HG03442 (cell line): Measurements from ENCODE around the gene KCTD11.

Source experiments
- ATAC-seq: cut with Tn5 transposase; IDR thresholded peaks from one replicate; pipeline ENCODE4 v1.9.1; 2021; ENCODE audit warnings: mild to moderate bottlenecking, moderate library complexity; ENCODE audit not compliant: unreplicated experiment

Gene KCTD11

DNA sequence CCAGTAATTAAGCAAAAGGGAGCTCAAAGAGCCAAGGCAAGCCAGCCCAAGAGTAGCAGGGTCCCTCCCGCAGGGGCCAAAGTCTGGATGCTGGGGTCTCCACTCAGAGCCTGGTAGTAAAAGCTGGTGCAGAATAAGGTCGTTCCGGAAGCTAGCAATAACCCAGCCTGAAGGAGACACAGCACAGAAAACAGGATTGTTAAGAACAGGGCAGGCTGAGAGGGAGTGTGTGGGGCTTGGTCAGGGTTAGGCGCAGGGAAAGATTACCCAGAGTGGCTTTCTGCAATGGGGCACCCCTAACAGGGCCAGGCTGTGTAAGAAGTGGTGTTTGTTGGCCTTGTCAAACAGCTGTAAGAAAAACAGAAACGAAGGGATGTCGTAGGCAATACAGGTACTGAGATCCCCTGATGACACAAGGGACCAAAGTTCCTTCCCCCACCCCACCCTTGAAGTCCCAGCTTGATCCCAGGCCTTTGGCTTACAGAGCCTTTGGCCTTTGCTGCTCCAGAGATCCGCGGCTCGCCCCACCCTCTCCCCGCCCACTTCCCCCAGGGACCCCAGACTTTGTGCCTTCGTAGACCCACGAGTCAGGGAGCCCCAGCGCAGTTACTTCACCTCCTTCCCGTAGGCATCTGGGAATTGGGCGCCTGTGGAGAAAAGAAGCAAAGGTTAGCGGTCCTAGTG, 51.2 kb downstream of the KCTD11 start:
- ATAC-seq: no peak

DNA sequence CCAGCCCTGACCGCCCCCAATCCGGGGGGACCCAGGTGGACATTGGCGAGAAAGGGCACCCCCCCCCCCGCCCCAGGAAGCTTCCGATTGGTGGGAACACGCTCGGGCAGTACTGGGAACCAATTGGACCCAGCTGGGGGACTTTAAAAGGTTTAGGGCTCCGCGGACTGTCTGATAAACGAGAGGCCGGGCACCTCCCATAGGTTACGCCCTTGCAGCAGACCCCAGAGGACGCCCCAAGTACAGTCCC, 51.7 kb downstream of the KCTD11 start:
- ATAC-seq: no peak

DNA sequence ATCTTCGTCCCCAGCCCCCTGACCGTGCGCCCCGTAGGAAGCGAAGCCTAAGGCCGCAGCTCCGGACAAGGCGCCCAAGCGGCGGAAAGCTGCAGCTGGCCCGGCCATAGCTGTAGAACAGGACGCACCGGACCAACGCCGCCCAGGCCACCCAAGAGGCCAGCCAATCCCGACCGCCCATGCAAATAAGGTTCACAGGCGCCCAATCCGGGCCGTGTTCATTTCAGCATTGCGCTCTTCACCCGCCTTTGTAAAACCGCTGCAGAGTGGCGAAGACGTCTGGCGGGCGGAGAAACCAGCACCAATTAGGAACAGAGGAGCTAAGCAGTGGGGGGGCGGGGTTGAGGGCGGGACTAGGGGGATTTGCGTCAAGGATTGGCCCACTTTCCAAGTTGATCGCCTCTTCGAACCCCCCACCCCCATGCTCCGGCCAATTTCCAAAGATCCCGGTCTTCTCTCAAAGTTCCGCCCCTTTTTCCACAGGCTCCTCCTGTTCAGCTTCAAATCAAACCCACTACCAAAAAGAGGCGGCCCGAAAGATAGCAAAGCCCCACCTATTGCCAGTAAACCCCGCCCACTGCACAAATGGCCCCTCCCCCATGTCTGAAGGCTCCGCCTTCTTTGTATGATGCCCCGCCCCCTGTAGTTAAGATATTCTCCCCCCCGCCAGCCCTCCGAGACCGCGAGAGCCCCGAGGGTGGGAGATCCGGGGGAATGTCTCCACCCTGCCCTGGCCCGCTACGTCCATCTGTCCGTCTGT, 52.2 kb downstream of the KCTD11 start, which contains the start of gene TMEM256:
TMEM256 (minus strand) TSS at position 121 of the 760 bp plus-strand sequence; CDS start at position 108, 13 bp downstream.
- peak; percentile 88 for ATAC-seq
